K562 (cell line): ENCODE measurements around the gene FSTL4. TPM values are rescaled to one million over a fixed set of nuclear protein-coding genes. Genes with fewer than 3 reads are reported as not detected.

Source experiments
- CBX2 ChIP-seq: fragments of 200-600 bp; sonication (generic); IDR thresholded peaks from one replicate; pipeline ENCODE4 v1.6.1; 2012; ENCODE audit warnings: mild to moderate bottlenecking, low read length, inconsistent platforms; ENCODE audit not compliant: insufficient read depth, poor library complexity, severe bottlenecking
- CREM ChIP-seq: IDR thresholded peaks from 2 replicates; pipeline ENCODE4 v1.6.1; 2014; ENCODE audit warnings: antibody characterized with exemption, low read depth
- FOXK1 ChIP-seq: sonication (generic); formaldehyde crosslinking; IDR thresholded peaks from 2 replicates; pipeline ENCODE4 v1.8.0; 2022; ENCODE audit warnings: missing genetic modification reagents, mild to moderate bottlenecking, borderline replicate concordance
- MTA2 ChIP-seq: fragments of 450-650 bp; IDR thresholded peaks from 2 replicates; pipeline ENCODE4 v1.6.1; 2016; ENCODE audit warnings: low read depth
- NFIC ChIP-seq: fragments of 450-650 bp; IDR thresholded peaks from 2 replicates; pipeline ENCODE4 v1.6.1; 2017; ENCODE audit warnings: mild to moderate bottlenecking, inconsistent platforms
- RFX5 ChIP-seq: IDR thresholded peaks from 2 replicates; pipeline ENCODE4 v1.6.1; 2011; ENCODE audit warnings: low read depth, mild to moderate bottlenecking, improper control_type of control experiment, low read length
- SRF ChIP-seq, 2 experiments: fragments of 250-450, 450-650 bp in 1 of 2; sonication (Bioruptor Pico) in 1 of 2; sonication (generic) in 1 of 2; formaldehyde crosslinking; IDR thresholded peaks; 2 replicates each; pipeline versions ENCODE4 v1.5.0 to v1.5.1; 2020 to 2022; ENCODE audit warnings: mild to moderate bottlenecking in 1 of 2, missing genetic modification reagents in 1 of 2
- TRIM24 ChIP-seq, 2 experiments: fragments of 450-650 bp; IDR thresholded peaks; 2 replicates each; pipeline ENCODE4 v1.6.1; 2016
- ZBTB11 ChIP-seq, 3 experiments: fragments of 200-800 bp in 1 of 3; fragments of 250-450 bp in 1 of 3; fragments of 450-650 bp in 1 of 3; sonication (Bioruptor Pico) in 1 of 3; sonication (Bioruptor generic) in 1 of 3; formaldehyde crosslinking in 1 of 3; IDR thresholded peaks; 2 replicates each; pipeline versions ENCODE4 v1.6.1 to v1.8.0; 2016 to 2022; ENCODE audit warnings: mild to moderate bottlenecking in 2 of 3, missing genetic modification characterization in 2 of 3, missing compliant biosample characterization in 1 of 3, moderate library complexity in 1 of 3
- ZNF778 ChIP-seq: fragments of 450-650 bp; formaldehyde crosslinking; IDR thresholded peaks from 2 replicates; pipeline ENCODE4 v1.4.0; 2020; ENCODE audit warnings: mild to moderate bottlenecking, moderate library complexity
- polyA plus RNA-seq, 8 experiments: library from polyadenylated mRNA; depleted of rRNA in 4 of 8; stranded (reverse) in 5 of 8; unstranded in 3 of 8; fragments of >200 nt; fragmentation: Nextera tagmentation in 2 of 8; fragmentation: Illumina TruSeq in 1 of 8; extraction: Ambion mirVana in 2 of 8; extraction: Trizol in 1 of 8; gene quantifications; 2 replicates each; pipeline versions ENCODE4 v1.2.1 to v1.2.3, GENCODE V29; 2011 to 2014; ENCODE audit warnings: inconsistent platforms in 1 of 8, missing spikeins in 1 of 8
- total RNA-seq, 7 experiments: library from RNA; depleted of rRNA in 6 of 7; stranded (reverse); fragments of >200 nt in 6 of 7; fragmentation: Illumina TruSeq in 2 of 7; extraction: Trizol in 2 of 7; gene quantifications; 2 replicates each; pipeline versions ENCODE4 v1.2.1 to v1.2.3, GENCODE V29; 2011 to 2021; ENCODE audit warnings: low replicate concordance in 1 of 7
- TF ChIP-seq, protein P1 (sequence below), 2 experiments: fragments of 450-650 bp; conservative IDR thresholded peaks; 2 replicates each; pipeline ENCODE4 v1.6.1; 2017; ENCODE audit warnings: mild to moderate bottlenecking in 2 of 2, moderate library complexity in 2 of 2
- TF ChIP-seq, protein P2 (sequence below), 2 experiments: fragments of 450-650 bp; IDR thresholded peaks; 2 replicates each; pipeline ENCODE4 v1.6.1; 2018; ENCODE audit warnings: mild to moderate bottlenecking in 2 of 2, low read depth in 1 of 2; ENCODE audit not compliant: partially characterized antibody in 2 of 2
- TF ChIP-seq, protein P3 (sequence below): IDR thresholded peaks from 2 replicates; pipeline ENCODE4 v1.6.1; 2016; ENCODE audit warnings: missing genetic modification characterization, missing compliant biosample characterization
- TF ChIP-seq, protein P4 (sequence below): IDR thresholded peaks from 3 replicates; pipeline ENCODE4 v1.6.1; 2011; ENCODE audit warnings: borderline replicate concordance, mild to moderate bottlenecking; ENCODE audit not compliant: insufficient read length, insufficient read depth

FSTL4 gene
- total and polyA plus RNA-seq, 9 of the 15 experiments (the other 6 are each of a cell fraction or from before 2014, with no cell fraction given) = 0.08 to 0.18 (median 0.10) TPM; not detected in 5

DNA sequence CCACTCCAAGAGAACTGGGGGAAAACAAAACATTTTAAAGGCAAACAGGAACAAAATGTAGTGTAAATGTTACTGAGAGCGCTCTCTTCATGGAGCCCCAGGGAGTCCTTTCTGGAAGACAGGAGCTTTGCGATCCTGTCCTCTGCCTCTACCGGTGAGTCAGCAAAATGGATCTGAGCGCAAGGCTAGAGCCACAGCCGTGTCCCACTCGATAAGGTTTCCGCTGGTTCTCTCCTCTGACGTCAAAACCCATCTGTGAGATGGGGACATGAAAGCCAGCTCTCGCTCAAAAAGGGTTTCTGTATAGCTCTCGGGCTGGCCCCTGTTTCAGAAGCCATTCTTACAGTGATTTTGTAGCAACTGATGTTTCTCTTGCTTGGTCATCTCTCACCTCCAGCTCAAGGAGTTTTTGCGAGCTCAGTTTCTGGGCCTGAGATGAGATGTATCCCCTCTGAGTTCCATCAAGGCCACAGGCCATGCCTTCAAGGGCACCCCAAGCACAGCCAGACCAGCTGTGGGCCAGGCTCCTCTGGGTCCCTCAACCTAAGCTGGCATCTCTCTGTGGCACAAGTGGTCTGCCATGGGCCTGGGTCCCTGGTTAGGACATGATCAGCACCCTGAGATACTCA is 101.6 kb downstream of the FSTL4 start (continued):
- TF ChIP-seq, protein P1, sequence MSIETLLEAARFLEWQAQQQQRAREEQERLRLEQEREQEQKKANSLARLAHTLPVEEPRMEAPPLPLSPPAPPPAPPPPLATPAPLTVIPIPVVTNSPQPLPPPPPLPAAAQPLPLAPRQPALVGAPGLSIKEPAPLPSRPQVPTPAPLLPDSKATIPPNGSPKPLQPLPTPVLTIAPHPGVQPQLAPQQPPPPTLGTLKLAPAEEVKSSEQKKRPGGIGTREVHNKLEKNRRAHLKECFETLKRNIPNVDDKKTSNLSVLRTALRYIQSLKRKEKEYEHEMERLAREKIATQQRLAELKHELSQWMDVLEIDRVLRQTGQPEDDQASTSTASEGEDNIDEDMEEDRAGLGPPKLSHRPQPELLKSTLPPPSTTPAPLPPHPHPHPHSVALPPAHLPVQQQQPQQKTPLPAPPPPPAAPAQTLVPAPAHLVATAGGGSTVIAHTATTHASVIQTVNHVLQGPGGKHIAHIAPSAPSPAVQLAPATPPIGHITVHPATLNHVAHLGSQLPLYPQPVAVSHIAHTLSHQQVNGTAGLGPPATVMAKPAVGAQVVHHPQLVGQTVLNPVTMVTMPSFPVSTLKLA (conservative IDR thresholded peaks at IDR 0.05) = 0 out of 4 replicates have a peak, but pooled peaks of 1 of the 2 experiments have one; percentile 15
- TF ChIP-seq CREM (peak; percentile 92), TRIM24 (IDR thresholded peaks at IDR 0.05) (no peak), ZBTB11 (CRISPR knock-in tag; IDR thresholded peaks at IDR 0.05) (peak in 1 of 3 experiments; percentile 90; a peak in 2 of 6 replicates), RFX5 (no peak), NFIC (no peak), CBX2 (no peak), FOXK1 (CRISPR knock-in tag) (no peak), SRF (CRISPR knock-in tag; IDR thresholded peaks at IDR 0.05) (no peak), MTA2 (no peak), ZNF778 (CRISPR knock-in tag) (no peak)
- TF ChIP-seq, protein P2, sequence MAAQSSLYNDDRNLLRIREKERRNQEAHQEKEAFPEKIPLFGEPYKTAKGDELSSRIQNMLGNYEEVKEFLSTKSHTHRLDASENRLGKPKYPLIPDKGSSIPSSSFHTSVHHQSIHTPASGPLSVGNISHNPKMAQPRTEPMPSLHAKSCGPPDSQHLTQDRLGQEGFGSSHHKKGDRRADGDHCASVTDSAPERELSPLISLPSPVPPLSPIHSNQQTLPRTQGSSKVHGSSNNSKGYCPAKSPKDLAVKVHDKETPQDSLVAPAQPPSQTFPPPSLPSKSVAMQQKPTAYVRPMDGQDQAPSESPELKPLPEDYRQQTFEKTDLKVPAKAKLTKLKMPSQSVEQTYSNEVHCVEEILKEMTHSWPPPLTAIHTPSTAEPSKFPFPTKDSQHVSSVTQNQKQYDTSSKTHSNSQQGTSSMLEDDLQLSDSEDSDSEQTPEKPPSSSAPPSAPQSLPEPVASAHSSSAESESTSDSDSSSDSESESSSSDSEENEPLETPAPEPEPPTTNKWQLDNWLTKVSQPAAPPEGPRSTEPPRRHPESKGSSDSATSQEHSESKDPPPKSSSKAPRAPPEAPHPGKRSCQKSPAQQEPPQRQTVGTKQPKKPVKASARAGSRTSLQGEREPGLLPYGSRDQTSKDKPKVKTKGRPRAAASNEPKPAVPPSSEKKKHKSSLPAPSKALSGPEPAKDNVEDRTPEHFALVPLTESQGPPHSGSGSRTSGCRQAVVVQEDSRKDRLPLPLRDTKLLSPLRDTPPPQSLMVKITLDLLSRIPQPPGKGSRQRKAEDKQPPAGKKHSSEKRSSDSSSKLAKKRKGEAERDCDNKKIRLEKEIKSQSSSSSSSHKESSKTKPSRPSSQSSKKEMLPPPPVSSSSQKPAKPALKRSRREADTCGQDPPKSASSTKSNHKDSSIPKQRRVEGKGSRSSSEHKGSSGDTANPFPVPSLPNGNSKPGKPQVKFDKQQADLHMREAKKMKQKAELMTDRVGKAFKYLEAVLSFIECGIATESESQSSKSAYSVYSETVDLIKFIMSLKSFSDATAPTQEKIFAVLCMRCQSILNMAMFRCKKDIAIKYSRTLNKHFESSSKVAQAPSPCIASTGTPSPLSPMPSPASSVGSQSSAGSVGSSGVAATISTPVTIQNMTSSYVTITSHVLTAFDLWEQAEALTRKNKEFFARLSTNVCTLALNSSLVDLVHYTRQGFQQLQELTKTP (IDR thresholded peaks at IDR 0.05; ENCODE audit: low read depth in 1 of 2, partially characterized antibody in 2 of 2) = no peak
- TF ChIP-seq, protein P3, sequence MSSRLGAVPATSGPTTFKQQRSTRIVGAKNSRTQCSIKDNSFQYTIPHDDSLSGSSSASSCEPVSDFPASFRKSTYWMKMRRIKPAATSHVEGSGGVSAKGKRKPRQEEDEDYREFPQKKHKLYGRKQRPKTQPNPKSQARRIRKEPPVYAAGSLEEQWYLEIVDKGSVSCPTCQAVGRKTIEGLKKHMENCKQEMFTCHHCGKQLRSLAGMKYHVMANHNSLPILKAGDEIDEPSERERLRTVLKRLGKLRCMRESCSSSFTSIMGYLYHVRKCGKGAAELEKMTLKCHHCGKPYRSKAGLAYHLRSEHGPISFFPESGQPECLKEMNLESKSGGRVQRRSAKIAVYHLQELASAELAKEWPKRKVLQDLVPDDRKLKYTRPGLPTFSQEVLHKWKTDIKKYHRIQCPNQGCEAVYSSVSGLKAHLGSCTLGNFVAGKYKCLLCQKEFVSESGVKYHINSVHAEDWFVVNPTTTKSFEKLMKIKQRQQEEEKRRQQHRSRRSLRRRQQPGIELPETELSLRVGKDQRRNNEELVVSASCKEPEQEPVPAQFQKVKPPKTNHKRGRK = no peak
- TF ChIP-seq, protein P4, sequence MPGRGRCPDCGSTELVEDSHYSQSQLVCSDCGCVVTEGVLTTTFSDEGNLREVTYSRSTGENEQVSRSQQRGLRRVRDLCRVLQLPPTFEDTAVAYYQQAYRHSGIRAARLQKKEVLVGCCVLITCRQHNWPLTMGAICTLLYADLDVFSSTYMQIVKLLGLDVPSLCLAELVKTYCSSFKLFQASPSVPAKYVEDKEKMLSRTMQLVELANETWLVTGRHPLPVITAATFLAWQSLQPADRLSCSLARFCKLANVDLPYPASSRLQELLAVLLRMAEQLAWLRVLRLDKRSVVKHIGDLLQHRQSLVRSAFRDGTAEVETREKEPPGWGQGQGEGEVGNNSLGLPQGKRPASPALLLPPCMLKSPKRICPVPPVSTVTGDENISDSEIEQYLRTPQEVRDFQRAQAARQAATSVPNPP = no peak
